ENCODE data around the gene AXL.

AXL gene

GRCh38 chr19:41206926-41207750 lies 11.9 kb upstream of the AXL start:
- Histone ChIP-seq H3K4me3 (ENCODE audit: low read length in 2 of 2) (no peak overlapping the region), H3K9ac (ENCODE audit: low read depth in 1 of 2, low read length in 2 of 2) (peak overlapping the region; percentile 21 to 32), H3K36me3 (ENCODE audit: control insufficient read depth in 2 of 2, insufficient read depth in 2 of 2, low read length in 2 of 2) (peaks cover 13 to 16% of the 10 kb centered on the region in 2 donors), H3K4me1 (ENCODE audit: control insufficient read depth in 2 of 2, insufficient read depth in 2 of 2, low read length in 2 of 2) (no peaks in the 10 kb centered on the region), H3K27ac (ENCODE audit: low read depth in 2 of 2, low read length in 2 of 2) (peak overlapping the region; percentile 19 to 32), H3K27me3 (ENCODE audit: control insufficient read depth in 2 of 2, insufficient read depth in 2 of 2, low read length in 2 of 2) (no peaks in the 10 kb centered on the region), H3K9me3 (ENCODE audit: control insufficient read depth in 2 of 2, low read length in 2 of 2) (no peaks in the 10 kb centered on the region)

GRCh38 chr19:41214161-41214560 lies 4.9 kb upstream of the AXL start:
- Histone ChIP-seq H3K4me3 (ENCODE audit: low read length in 2 of 2) (no peak overlapping the region), H3K27me3 (ENCODE audit: control insufficient read depth in 2 of 2, insufficient read depth in 2 of 2, low read length in 2 of 2) (peaks cover 0 to 5% of the 10 kb centered on the region in 2 donors), H3K9ac (ENCODE audit: low read depth in 1 of 2, low read length in 2 of 2) (no peak overlapping the region), H3K9me3 (ENCODE audit: control insufficient read depth in 2 of 2, low read length in 2 of 2) (no peaks in the 10 kb centered on the region), H3K4me1 (ENCODE audit: control insufficient read depth in 2 of 2, insufficient read depth in 2 of 2, low read length in 2 of 2) (no peaks in the 10 kb centered on the region), H3K36me3 (ENCODE audit: control insufficient read depth in 2 of 2, insufficient read depth in 2 of 2, low read length in 2 of 2) (no peaks in the 10 kb centered on the region), H3K27ac (ENCODE audit: low read depth in 2 of 2, low read length in 2 of 2) (no peak overlapping the region)

- H3K27me3 ChIP-seq (ENCODE audit: control insufficient read depth in 2 of 2, insufficient read depth in 2 of 2, low read length in 2 of 2), result peaks cover 2 to 18% of the 10 kb centered on the region in 2 donors
- peaks cover 4 to 6% of the 10 kb centered on the region in 2 donors for H3K4me1 ChIP-seq (ENCODE audit: control insufficient read depth in 2 of 2, insufficient read depth in 2 of 2, low read length in 2 of 2)
- no peaks in the 10 kb centered on the region for H3K36me3 ChIP-seq (ENCODE audit: control insufficient read depth in 2 of 2, insufficient read depth in 2 of 2, low read length in 2 of 2)
- H3K4me3 ChIP-seq (ENCODE audit: low read length in 2 of 2), result no peak overlapping the region
- H3K9me3 ChIP-seq (ENCODE audit: control insufficient read depth in 2 of 2, low read length in 2 of 2), result no peaks in the 10 kb centered on the region
- H3K27ac ChIP-seq (ENCODE audit: low read depth in 2 of 2, low read length in 2 of 2), result peak overlapping the region in 1 of 2 donors; percentile 74
- no peak overlapping the region for H3K9ac ChIP-seq (ENCODE audit: low read depth in 1 of 2, low read length in 2 of 2)
These were observed 1.3 kb upstream of the AXL start for GRCh38 chr19:41217741-41218140.

GRCh38 chr19:41218249-41218614 lies 791 bp upstream of the AXL start:
- Histone ChIP-seq H3K4me3 (ENCODE audit: low read length in 2 of 2) (peak overlapping the region; percentile 27 to 60), H3K9ac (ENCODE audit: low read depth in 1 of 2, low read length in 2 of 2) (peak overlapping the region; percentile 5 to 54), H3K27ac (ENCODE audit: low read depth in 2 of 2, low read length in 2 of 2) (peak overlapping the region; percentile 74 to 80), H3K9me3 (ENCODE audit: control insufficient read depth in 2 of 2, low read length in 2 of 2) (no peaks in the 10 kb centered on the region), H3K4me1 (ENCODE audit: control insufficient read depth in 2 of 2, insufficient read depth in 2 of 2, low read length in 2 of 2) (peaks cover 4 to 6% of the 10 kb centered on the region in 2 donors), H3K36me3 (ENCODE audit: control insufficient read depth in 2 of 2, insufficient read depth in 2 of 2, low read length in 2 of 2) (no peaks in the 10 kb centered on the region), H3K27me3 (ENCODE audit: control insufficient read depth in 2 of 2, insufficient read depth in 2 of 2, low read length in 2 of 2) (peaks cover 2 to 18% of the 10 kb centered on the region in 2 donors)

- Histone ChIP-seq H3K36me3 (ENCODE audit: control insufficient read depth in 2 of 2, insufficient read depth in 2 of 2, low read length in 2 of 2) (peaks cover 0 to 2% of the 10 kb centered on the region in 2 donors), H3K27ac (ENCODE audit: low read depth in 2 of 2, low read length in 2 of 2) (peak overlapping the region; percentile 74 to 80), H3K4me3 (ENCODE audit: low read length in 2 of 2) (peak overlapping the region; percentile 60 to 67), H3K27me3 (ENCODE audit: control insufficient read depth in 2 of 2, insufficient read depth in 2 of 2, low read length in 2 of 2) (peaks cover 2 to 18% of the 10 kb centered on the region in 2 donors), H3K9me3 (ENCODE audit: control insufficient read depth in 2 of 2, low read length in 2 of 2) (no peaks in the 10 kb centered on the region), H3K4me1 (ENCODE audit: control insufficient read depth in 2 of 2, insufficient read depth in 2 of 2, low read length in 2 of 2) (peaks cover 4 to 6% of the 10 kb centered on the region in 2 donors), H3K9ac (ENCODE audit: low read depth in 1 of 2, low read length in 2 of 2) (peak overlapping the region; percentile 70 to 71)
These were observed 1.0 kb downstream of the AXL start for GRCh38 chr19:41219924-41220567.

GRCh38 chr19:41220811-41221210 lies 1.8 kb downstream of the AXL start:
- H3K4me1 ChIP-seq (ENCODE audit: control insufficient read depth in 2 of 2, insufficient read depth in 2 of 2, low read length in 2 of 2), result peaks cover 7 to 8% of the 10 kb centered on the region in 2 donors
- H3K27ac ChIP-seq (ENCODE audit: low read depth in 2 of 2, low read length in 2 of 2), result peak overlapping the region; percentile 74 to 80
- H3K36me3 ChIP-seq (ENCODE audit: control insufficient read depth in 2 of 2, insufficient read depth in 2 of 2, low read length in 2 of 2), result peaks cover 0 to 2% of the 10 kb centered on the region in 2 donors
- peak overlapping the region; percentile 8 to 71 for H3K9ac ChIP-seq (ENCODE audit: low read depth in 1 of 2, low read length in 2 of 2)
- H3K9me3 ChIP-seq (ENCODE audit: control insufficient read depth in 2 of 2, low read length in 2 of 2), result no peaks in the 10 kb centered on the region
- peaks cover 2 to 18% of the 10 kb centered on the region in 2 donors for H3K27me3 ChIP-seq (ENCODE audit: control insufficient read depth in 2 of 2, insufficient read depth in 2 of 2, low read length in 2 of 2)
- H3K4me3 ChIP-seq (ENCODE audit: low read length in 2 of 2), result peak overlapping the region; percentile 60 to 67

- H3K9me3 ChIP-seq (ENCODE audit: control insufficient read depth in 2 of 2, low read length in 2 of 2), result no peaks in the 10 kb centered on the region
- H3K4me3 ChIP-seq (ENCODE audit: low read length in 2 of 2), result no peak overlapping the region
- H3K9ac ChIP-seq (ENCODE audit: low read depth in 1 of 2, low read length in 2 of 2), result no peak overlapping the region
- H3K36me3 ChIP-seq (ENCODE audit: control insufficient read depth in 2 of 2, insufficient read depth in 2 of 2, low read length in 2 of 2), result peaks cover 0 to 2% of the 10 kb centered on the region in 2 donors
- no peak overlapping the region for H3K27ac ChIP-seq (ENCODE audit: low read depth in 2 of 2, low read length in 2 of 2)
- H3K27me3 ChIP-seq (ENCODE audit: control insufficient read depth in 2 of 2, insufficient read depth in 2 of 2, low read length in 2 of 2), result peaks cover 2 to 18% of the 10 kb centered on the region in 2 donors
- peaks cover 12 to 13% of the 10 kb centered on the region in 2 donors for H3K4me1 ChIP-seq (ENCODE audit: control insufficient read depth in 2 of 2, insufficient read depth in 2 of 2, low read length in 2 of 2)
These were observed 2.6 kb downstream of the AXL start for GRCh38 chr19:41221514-41222205.

- H3K4me3 ChIP-seq (ENCODE audit: low read length in 2 of 2), result no peak overlapping the region
- H3K4me1 ChIP-seq (ENCODE audit: control insufficient read depth in 2 of 2, insufficient read depth in 2 of 2, low read length in 2 of 2), result peaks cover 17% of the 10 kb centered on the region in 2 donors
- H3K27ac ChIP-seq (ENCODE audit: low read depth in 2 of 2, low read length in 2 of 2), result no peak overlapping the region
- no peaks in the 10 kb centered on the region for H3K9me3 ChIP-seq (ENCODE audit: control insufficient read depth in 2 of 2, low read length in 2 of 2)
- H3K9ac ChIP-seq (ENCODE audit: low read depth in 1 of 2, low read length in 2 of 2), result no peak overlapping the region
- peaks cover 0 to 2% of the 10 kb centered on the region in 2 donors for H3K36me3 ChIP-seq (ENCODE audit: control insufficient read depth in 2 of 2, insufficient read depth in 2 of 2, low read length in 2 of 2)
- H3K27me3 ChIP-seq (ENCODE audit: control insufficient read depth in 2 of 2, insufficient read depth in 2 of 2, low read length in 2 of 2), result peaks cover 2 to 18% of the 10 kb centered on the region in 2 donors
These were observed 3.2 kb downstream of the AXL start for GRCh38 chr19:41222240-41222639.

GRCh38 chr19:41223431-41224234 lies 4.6 kb downstream of the AXL start:
- Histone ChIP-seq H3K27me3 (ENCODE audit: control insufficient read depth in 2 of 2, insufficient read depth in 2 of 2, low read length in 2 of 2) (peaks cover 2 to 13% of the 10 kb centered on the region in 2 donors), H3K4me3 (ENCODE audit: low read length in 2 of 2) (no peak overlapping the region), H3K9me3 (ENCODE audit: control insufficient read depth in 2 of 2, low read length in 2 of 2) (no peaks in the 10 kb centered on the region), H3K36me3 (ENCODE audit: control insufficient read depth in 2 of 2, insufficient read depth in 2 of 2, low read length in 2 of 2) (peaks cover 0 to 2% of the 10 kb centered on the region in 2 donors), H3K9ac (ENCODE audit: low read depth in 1 of 2, low read length in 2 of 2) (no peak overlapping the region), H3K4me1 (ENCODE audit: control insufficient read depth in 2 of 2, insufficient read depth in 2 of 2, low read length in 2 of 2) (peaks cover 17% of the 10 kb centered on the region in 2 donors), H3K27ac (ENCODE audit: low read depth in 2 of 2, low read length in 2 of 2) (no peak overlapping the region)

Measured in mucosa of rectum (tissue), 2 donors.